ENCODE measurements around the gene GREB1.

The GREB1 gene

GRCh38 chr2:11509657-11510360, 24.0 kb upstream of the GREB1 start:
- DNase-seq, result no peak

DNA sequence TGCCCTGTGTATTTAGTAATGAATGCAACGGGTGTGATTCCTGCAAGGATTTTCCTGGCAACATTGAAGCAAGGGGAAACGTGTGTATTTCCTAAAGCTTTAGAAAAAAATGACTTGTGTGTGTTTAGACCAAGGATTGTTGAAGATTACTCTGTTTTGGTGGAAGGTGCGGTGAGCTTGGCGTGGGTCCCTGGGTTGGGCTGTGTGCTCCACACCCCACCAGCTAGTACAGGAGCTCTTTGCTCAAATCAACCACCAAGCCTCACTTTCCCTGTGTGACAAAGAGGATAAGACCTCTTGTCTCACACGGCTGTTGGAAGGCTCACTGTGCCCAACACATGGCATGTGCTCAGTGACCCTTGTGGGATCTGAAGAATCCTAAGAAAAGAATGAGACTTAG, 21.4 kb upstream of the GREB1 start:
- DNase-seq, result no peak

DNA sequence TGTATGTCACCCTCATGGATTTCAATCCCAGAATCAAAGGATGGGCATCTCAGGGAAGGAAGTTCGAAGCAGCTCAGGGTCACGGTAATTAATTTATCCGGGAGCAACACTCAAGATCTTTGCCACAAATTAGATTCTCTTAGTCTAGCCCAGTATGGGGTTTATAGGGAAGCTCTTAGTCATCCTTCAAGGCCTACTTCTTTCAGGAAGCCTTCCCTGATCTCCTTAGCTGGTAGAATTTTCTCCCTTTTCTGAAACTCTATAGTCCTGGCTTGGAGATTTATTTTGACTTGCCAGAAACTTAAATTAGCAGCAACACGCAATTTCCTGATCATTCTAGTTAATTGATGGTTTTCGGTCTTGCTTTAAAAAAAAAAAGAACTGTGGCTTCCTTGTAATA, 20.5 kb upstream of the GREB1 start:
- no peak for DNase-seq

- DNase-seq, result no peak
These were observed 19.6 kb upstream of the GREB1 start for GRCh38 chr2:11514081-11514730.

- no peak for DNase-seq
These were observed 18.9 kb upstream of the GREB1 start for GRCh38 chr2:11514904-11515303.

GRCh38 chr2:11515490-11515981, 18.3 kb upstream of the GREB1 start:
- DNase-seq, result no peak

GRCh38 chr2:11516984-11517648, 16.7 kb upstream of the GREB1 start:
- DNase-seq, result no peak

- DNase-seq, result no peak
These were observed 15.9 kb upstream of the GREB1 start for GRCh38 chr2:11517906-11518305.

DNA sequence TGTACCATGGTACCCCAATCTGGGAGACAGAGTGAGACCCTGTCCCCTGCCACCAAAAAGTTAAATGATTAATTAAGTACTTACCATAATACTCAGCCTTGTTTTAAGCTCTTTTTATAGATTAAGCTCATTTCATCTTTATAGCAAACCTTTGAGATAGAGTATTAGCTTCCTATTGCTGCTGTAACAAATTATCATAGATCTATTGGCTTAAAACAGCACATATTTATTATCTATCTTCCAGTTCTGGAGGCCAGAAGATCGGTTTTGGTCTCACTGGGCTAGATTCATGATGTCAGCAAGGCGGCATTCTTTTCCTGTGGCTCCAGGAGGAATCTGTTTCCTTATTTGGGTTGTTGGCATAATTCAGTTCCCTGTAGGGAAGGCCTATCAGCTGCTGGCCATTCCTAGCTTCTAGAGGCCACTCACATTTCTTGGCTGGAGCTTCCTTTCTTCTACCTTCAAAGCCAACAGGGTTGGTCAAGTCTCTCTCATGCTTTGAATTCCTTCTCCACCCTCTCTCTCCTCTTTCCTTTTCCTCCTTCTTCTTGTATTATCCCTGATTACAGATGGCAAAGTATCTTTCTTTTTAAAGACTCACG, 13.7 kb upstream of the GREB1 start:
- no peak for DNase-seq

- no peak for DNase-seq
These were observed 12.1 kb upstream of the GREB1 start for GRCh38 chr2:11521775-11522174.

DNA sequence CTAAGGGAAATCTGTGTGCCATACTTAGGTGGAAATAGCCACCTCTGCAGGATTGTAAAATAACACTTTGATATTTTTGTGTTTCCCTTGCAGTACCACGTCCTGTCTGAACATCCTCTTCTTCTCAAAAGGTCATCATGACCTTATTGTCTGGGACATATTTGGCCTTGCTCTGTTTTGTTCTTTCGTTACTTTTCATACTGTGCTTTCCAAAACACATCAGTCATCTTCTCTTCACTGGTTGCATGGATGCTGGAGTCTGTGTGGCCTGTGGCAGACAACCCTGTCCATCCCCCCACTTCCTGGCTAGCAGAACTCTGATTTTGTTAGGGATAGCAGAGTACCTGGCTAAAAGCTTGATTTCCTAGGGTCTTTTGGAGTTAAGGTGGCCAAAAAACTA, 9.4 kb upstream of the GREB1 start:
- no peak for DNase-seq

GRCh38 chr2:11525762-11526161, 8.1 kb upstream of the GREB1 start:
- DNase-seq, result no peak

GRCh38 chr2:11527001-11527400, 6.8 kb upstream of the GREB1 start:
- DNase-seq, result no peak

GRCh38 chr2:11528228-11528627, 5.6 kb upstream of the GREB1 start:
- DNase-seq, result no peak

- DNase-seq, result no peak
These were observed 2.9 kb upstream of the GREB1 start for GRCh38 chr2:11530864-11531465.

DNA sequence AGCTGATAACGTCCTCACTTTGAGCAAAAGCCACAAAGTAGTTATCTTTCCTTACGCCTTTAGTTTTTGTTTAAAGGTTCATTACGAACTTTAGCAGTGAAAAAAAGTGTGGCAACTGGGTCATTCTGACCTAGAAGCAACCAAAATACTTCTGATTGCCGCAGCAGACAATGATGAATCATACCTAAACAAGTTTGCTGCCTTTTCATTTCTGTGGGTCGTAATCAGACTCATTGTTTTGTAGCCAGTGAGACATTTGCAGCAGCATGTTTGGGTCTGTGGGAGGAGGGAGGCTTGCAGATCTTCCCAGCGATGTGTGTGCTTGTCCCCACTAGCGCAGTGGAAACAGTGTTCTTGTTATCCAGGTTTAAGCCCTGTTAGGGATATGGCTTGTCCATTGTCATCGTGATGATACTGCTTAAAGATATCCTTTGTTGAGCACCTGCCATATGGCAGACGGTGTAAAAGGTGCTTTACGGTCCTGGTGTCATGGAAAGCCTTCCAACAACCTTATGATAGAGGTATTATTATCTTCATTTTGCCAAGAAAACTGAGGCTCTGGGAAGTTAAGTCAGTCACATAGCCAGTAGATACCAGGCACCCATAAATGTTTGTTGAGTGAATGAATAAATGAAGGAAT, 1.3 kb upstream of the GREB1 start:
- no peak for DNase-seq

DNA sequence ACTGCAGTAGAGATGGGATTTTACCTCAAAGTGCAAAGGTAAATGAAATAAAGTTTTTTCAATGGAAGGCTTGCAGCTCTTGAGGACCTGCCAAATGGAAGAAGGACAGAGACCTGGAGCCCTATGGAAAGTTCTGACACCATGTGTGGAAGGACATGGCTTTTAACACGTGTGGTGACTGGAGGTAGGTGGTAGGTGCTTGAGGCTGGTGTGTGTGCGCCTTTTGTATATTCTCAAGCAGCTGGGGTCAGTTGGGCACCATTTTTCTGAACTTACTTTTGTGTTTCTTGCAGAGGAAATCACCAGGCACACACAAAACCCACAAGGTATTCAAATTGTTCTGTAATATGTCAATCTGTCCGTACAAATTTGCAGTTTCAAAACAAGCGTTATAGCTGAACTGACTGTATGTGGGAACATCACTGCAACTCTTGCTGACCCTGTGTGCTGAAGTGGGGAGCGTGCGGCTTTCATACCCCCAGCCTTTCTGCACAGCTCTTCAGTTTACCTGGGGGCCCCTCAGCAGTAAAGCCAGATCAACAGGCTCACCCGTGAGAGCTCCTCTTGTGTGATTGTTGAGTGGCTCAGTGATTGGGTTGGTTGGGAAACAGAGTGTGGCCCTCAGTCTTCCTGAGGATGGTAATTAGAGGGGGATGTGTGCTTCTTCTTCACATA, 363 bp downstream of the GREB1 start:
- DNase-seq, result no peak

GRCh38 chr2:11534746-11535484, 1.1 kb downstream of the GREB1 start:
- DNase-seq, result no peak

DNA sequence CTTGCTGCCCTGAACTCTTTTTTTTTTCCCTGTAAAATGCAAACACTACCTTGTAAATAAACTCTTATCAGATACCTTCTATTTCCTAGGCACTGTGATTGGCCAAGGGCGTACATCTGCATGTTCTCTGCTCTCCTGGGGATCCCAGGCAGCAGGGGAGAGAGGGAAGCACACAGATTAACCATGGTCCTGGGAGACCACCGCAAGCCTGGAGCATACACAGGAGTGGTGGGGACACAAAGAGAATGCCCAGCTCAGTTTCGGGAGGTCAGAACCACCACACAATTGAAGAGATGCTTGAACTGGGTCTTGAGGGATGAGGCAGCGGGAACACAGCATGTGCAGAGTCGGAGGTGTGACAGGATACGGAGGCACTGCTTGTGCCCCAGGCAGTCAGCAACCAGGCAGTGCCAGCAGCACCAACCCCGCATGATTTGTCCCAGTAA, 2.1 kb downstream of the GREB1 start:
- DNase-seq, result no peak

- no peak for DNase-seq
These were observed 4.1 kb downstream of the GREB1 start for GRCh38 chr2:11537951-11538350.
